Erythroblast (primary cell): ENCODE measurements around the gene ZNF75A.

ENCODE experiments used
- GATA1 ChIP-seq: IDR thresholded peaks from 2 replicates; pipeline ENCODE4 v1.6.1; 2011; ENCODE audit warnings: low read depth, mild to moderate bottlenecking, control low read depth, low read length, moderate library complexity
- POLR2A ChIP-seq: IDR thresholded peaks from 2 replicates; pipeline ENCODE4 v1.6.1; 2011; ENCODE audit warnings: mild to moderate bottlenecking, low read length

- TF ChIP-seq POLR2A = no peak
- no peak for TF ChIP-seq GATA1
Measured at GRCh38 chr16:3363793-3364192, 58.5 kb downstream of the ZNF75A start.
